ENCODE measurements around the gene ZNF469.

GRCh38 chr16:88349153-88349902, 33.4 kb upstream of the ZNF469 start:
- TF ChIP-seq CTCF (IDR thresholded peaks at IDR 0.05) (no peak), POLR2A (IDR thresholded peaks at IDR 0.05) (no peak)
